Gastroesophageal sphincter (tissue), 4 donors: ENCODE measurements around the gene MVB12B. TPM values are rescaled to one million over a fixed set of nuclear protein-coding genes. Genes with fewer than 3 reads are reported as not detected.
"Not testable (repeated sequence)": the region's sequence is repeated elsewhere in the genome, so short reads cannot be mapped to it uniquely, and the experiment has no call there.

Experiments
- ATAC-seq: fragments of 150-250 bp; one replicate; pipeline ENCODE4 v1.9.1; 2016; ENCODE audit warnings: mild to moderate bottlenecking, moderate library complexity
- H3K27ac ChIP-seq, 4 donors: fragments of 200-600 bp; sonication (generic) in 3 of 4; 1 replicate in 3 of 4; 2 replicates in 1 of 4; pipeline ENCODE4 v1.5.1; 2016 to 2019
- H3K27me3 ChIP-seq: fragments of 200-600 bp; sonication (generic); one replicate; pipeline ENCODE4 v1.5.1; 2019
- H3K36me3 ChIP-seq, 2 donors: fragments of 200-600 bp; sonication (generic); one replicate each; pipeline ENCODE4 v1.5.1; 2019; ENCODE audit warnings: control low read depth in 1 of 2
- H3K4me1 ChIP-seq, 3 donors: fragments of 200-600 bp; sonication (generic); 1 replicate in 2 of 3; 2 replicates in 1 of 3; pipeline ENCODE4 v1.5.1; 2016 to 2019; ENCODE audit warnings: control low read depth in 2 of 3
- H3K4me3 ChIP-seq, 2 donors: fragments of 200-600 bp; sonication (generic); one replicate each; pipeline ENCODE4 v1.5.1; 2019; ENCODE audit warnings: mild to moderate bottlenecking in 1 of 2, moderate library complexity in 1 of 2
- H3K9me3 ChIP-seq, 3 donors: fragments of 200-600 bp; sonication (generic); one replicate each; pipeline ENCODE4 v1.5.1; 2017 to 2019; ENCODE audit warnings: control low read depth in 2 of 3
- EP300 ChIP-seq: sonication (generic); formaldehyde crosslinking; IDR thresholded peaks from one replicate; pipeline ENCODE4 v1.6.1; 2017; ENCODE audit warnings: antibody characterized with exemption, mild to moderate bottlenecking
- POLR2A ChIP-seq, 2 donors: fragments of 450-650 bp; IDR thresholded peaks; one replicate each; pipeline ENCODE4 v1.6.1; 2017; ENCODE audit warnings: antibody characterized with exemption in 2 of 2, mild to moderate bottlenecking in 2 of 2, moderate library complexity in 1 of 2
- POLR2AphosphoS5 ChIP-seq: sonication (generic); formaldehyde crosslinking; IDR thresholded peaks from one replicate; pipeline ENCODE4 v1.6.1; 2017; ENCODE audit warnings: antibody characterized with exemption
- WGBS, 2 donors: methylation state at CpG; one replicate each; pipeline ENCODE4 v1.1.5; 2018; ENCODE audit warnings: low coverage in 1 of 2; 5-methylcytosine and 5-hydroxymethylcytosine counted together
- total RNA-seq, 4 donors: library from RNA; depleted of rRNA; stranded (reverse); fragments of >200 nt; gene quantifications; one replicate each; pipeline ENCODE4 v1.1.0, GENCODE V29; 2016
- TF ChIP-seq, protein P1 (sequence below), 4 experiments: fragments of 200-600 bp in 2 of 4; fragments of 450-650 bp in 2 of 4; sonication (generic) in 1 of 4; IDR thresholded peaks; one replicate each; pipeline ENCODE4 v1.5.1; 2017 to 2019; ENCODE audit warnings: antibody characterized with exemption in 4 of 4, mild to moderate bottlenecking in 2 of 4, moderate library complexity in 2 of 4

The MVB12B gene
- total RNA-seq, 4 donors from 2014 or later: 12.0 to 25.2 (median 15.9) TPM

DNA sequence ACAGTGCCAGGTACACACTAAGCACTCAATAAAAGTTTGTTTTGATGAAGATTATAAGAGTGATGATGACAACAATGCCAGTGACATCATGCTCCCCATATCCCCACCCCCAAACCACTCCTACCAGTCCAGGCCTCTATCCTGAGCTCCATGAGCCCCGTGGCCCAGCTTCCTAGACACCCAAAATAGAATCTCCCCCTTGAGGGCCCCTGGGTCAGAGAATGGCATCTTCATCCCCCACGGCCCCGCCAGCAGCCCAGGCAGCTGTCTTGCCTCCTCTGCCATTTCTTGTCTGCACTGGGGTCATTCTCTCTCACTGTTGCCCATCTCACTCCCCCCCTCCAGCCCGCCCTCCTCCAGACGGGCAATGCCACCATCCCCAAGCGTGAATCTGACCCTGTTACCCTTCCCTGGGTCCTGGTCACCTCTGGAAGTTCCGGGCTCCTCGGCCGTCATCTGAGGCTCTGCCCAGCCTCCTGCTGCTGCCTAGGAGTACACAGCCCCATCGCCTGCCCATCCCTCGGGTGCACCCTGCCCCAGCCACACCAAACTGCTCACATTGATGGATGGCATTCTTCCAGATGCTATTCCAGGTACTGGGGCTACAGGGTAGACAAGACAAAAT lies 210.3 kb downstream of the MVB12B start:
- ATAC-seq: no peak
- H3K27me3 ChIP-seq: peaks cover 55% of the 10 kb centered on the region

DNA sequence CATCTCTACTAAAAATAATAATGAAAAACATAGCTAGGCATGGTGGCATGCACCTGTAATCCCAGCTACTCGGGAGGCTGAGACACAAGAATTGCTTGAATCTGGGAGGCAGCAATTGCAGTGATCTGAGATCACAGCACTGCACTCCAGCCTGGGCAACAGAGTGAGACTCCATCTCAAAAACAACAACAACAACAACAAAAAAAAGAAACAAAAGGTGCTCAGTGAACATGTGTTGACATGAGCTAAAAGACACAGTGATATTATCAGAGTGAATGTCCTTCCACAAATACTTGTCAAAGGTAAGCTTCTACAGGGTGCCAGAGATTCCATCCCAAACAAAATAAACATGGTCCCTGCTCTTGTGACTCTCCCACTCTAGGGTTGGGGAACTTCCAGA lies 211.9 kb downstream of the MVB12B start:
- TF ChIP-seq POLR2AphosphoS5 (no peak), EP300 (no peak), POLR2A (IDR thresholded peaks at IDR 0.05) (no peak)
- TF ChIP-seq, protein P1, sequence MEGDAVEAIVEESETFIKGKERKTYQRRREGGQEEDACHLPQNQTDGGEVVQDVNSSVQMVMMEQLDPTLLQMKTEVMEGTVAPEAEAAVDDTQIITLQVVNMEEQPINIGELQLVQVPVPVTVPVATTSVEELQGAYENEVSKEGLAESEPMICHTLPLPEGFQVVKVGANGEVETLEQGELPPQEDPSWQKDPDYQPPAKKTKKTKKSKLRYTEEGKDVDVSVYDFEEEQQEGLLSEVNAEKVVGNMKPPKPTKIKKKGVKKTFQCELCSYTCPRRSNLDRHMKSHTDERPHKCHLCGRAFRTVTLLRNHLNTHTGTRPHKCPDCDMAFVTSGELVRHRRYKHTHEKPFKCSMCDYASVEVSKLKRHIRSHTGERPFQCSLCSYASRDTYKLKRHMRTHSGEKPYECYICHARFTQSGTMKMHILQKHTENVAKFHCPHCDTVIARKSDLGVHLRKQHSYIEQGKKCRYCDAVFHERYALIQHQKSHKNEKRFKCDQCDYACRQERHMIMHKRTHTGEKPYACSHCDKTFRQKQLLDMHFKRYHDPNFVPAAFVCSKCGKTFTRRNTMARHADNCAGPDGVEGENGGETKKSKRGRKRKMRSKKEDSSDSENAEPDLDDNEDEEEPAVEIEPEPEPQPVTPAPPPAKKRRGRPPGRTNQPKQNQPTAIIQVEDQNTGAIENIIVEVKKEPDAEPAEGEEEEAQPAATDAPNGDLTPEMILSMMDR (IDR thresholded peaks at IDR 0.05): no peak
- H3K9me3 ChIP-seq: no peaks in the 10 kb centered on the region
- H3K4me3 ChIP-seq: no peak overlapping the region
- no peaks in the 10 kb centered on the region for H3K4me1 ChIP-seq
- 100% methylated on average over 1 of the region's 1 CpG; no CpG with 5 or more reads in 1 of the 2 donors for WGBS, 2 donors
- no peak overlapping the region for H3K27ac ChIP-seq
- no peak for ATAC-seq
- H3K36me3 ChIP-seq: no peaks in the 10 kb centered on the region
- H3K27me3 ChIP-seq: peaks cover 53% of the 10 kb centered on the region

More for the DNA sequence above, 210.3 kb downstream of the MVB12B start:
- peaks cover 0 to 10% (median 0%) of the 10 kb centered on the region in 3 donors for H3K4me1 ChIP-seq
- no peak overlapping the region for H3K4me3 ChIP-seq
- H3K27ac ChIP-seq: no peak overlapping the region
- no peaks in the 10 kb centered on the region for H3K9me3 ChIP-seq
- H3K36me3 ChIP-seq: no peaks in the 10 kb centered on the region
- WGBS, 2 donors: 69 to 75% methylated on average over 9 to 11 of the region's 11 CpGs
- TF ChIP-seq, protein P1 (IDR thresholded peaks at IDR 0.05): no peak
- TF ChIP-seq POLR2AphosphoS5 (no peak), POLR2A (IDR thresholded peaks at IDR 0.05) (no peak), EP300 (no peak)

DNA sequence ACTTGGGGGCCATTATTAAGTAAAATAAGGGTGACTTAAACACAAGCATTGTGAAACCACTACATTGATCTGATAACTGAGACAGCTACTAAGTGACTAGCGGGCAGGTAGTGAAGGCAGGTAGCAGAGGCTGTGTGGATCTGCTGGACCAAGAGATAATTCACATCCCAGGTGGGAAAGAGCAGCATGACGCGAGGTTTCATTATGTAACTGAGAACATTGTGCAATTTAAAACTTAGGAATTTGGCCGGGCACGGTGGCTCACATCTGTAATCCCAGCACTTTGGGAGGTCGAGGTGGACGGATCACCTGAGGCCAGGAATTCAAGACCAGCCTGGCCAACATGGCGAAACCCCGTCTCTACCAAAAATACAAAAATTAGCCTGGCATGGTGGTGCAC lies 213.8 kb downstream of the MVB12B start:
- H3K4me1 ChIP-seq, ATAC-seq, H3K4me3 ChIP-seq, H3K36me3 ChIP-seq, H3K27ac ChIP-seq, H3K9me3 ChIP-seq: not testable (repeated sequence)
- 75% methylated on average over 6 of the region's 9 CpGs for WGBS, 2 donors
- peaks cover 36% of the 10 kb centered on the region for H3K27me3 ChIP-seq

- no peak for TF ChIP-seq POLR2AphosphoS5
- no peak for TF ChIP-seq EP300
- TF ChIP-seq, protein P1 (IDR thresholded peaks at IDR 0.05): no peak
- TF ChIP-seq POLR2A (IDR thresholded peaks at IDR 0.05): no peak
- no peak overlapping the region for H3K27ac ChIP-seq
- 100% methylated on average over 1 of the region's 3 CpGs; no CpG with 5 or more reads in 1 of the 2 donors for WGBS, 2 donors
- no peaks in the 10 kb centered on the region for H3K36me3 ChIP-seq
- H3K27me3 ChIP-seq: peaks cover 13% of the 10 kb centered on the region
- H3K4me3 ChIP-seq: no peak overlapping the region
- ATAC-seq: no peak
- H3K9me3 ChIP-seq: no peaks in the 10 kb centered on the region
- H3K4me1 ChIP-seq: no peaks in the 10 kb centered on the region
These were observed 216.9 kb downstream of the MVB12B start for GRCh38 chr9:126543490-126543889.

GRCh38 chr9:126545106-126545505 lies 218.5 kb downstream of the MVB12B start:
- no peaks in the 10 kb centered on the region for H3K36me3 ChIP-seq
- H3K27ac ChIP-seq: no peak overlapping the region
- no peak for TF ChIP-seq EP300
- no peaks in the 10 kb centered on the region for H3K9me3 ChIP-seq
- H3K27me3 ChIP-seq: peaks cover 10% of the 10 kb centered on the region
- ATAC-seq: no peak
- no peaks in the 10 kb centered on the region for H3K4me1 ChIP-seq
- 74 to 77% methylated on average over 4 to 6 of the region's 7 CpGs for WGBS, 2 donors
- H3K4me3 ChIP-seq: no peak overlapping the region

GRCh38 chr9:126546036-126546435 lies 219.4 kb downstream of the MVB12B start:
- Histone ChIP-seq H3K4me1 (no peaks in the 10 kb centered on the region), H3K36me3 (no peaks in the 10 kb centered on the region), H3K4me3 (no peak overlapping the region), H3K27ac (no peak overlapping the region), H3K27me3 (peaks cover 5% of the 10 kb centered on the region), H3K9me3 (no peaks in the 10 kb centered on the region)
- WGBS, 2 donors: no CpG with 5 or more reads among the region's 7 CpGs
- TF ChIP-seq POLR2AphosphoS5: no peak
- TF ChIP-seq, protein P1 (IDR thresholded peaks at IDR 0.05): no peak
- TF ChIP-seq EP300: no peak
- no peak for TF ChIP-seq POLR2A (IDR thresholded peaks at IDR 0.05)
- ATAC-seq: no peak
